Measurements from ENCODE around the gene GXYLT1.

GXYLT1 gene

GRCh38 chr12:42145197-42145549, 499 bp upstream of the GXYLT1 start:
- TF ChIP-seq, protein P1, sequence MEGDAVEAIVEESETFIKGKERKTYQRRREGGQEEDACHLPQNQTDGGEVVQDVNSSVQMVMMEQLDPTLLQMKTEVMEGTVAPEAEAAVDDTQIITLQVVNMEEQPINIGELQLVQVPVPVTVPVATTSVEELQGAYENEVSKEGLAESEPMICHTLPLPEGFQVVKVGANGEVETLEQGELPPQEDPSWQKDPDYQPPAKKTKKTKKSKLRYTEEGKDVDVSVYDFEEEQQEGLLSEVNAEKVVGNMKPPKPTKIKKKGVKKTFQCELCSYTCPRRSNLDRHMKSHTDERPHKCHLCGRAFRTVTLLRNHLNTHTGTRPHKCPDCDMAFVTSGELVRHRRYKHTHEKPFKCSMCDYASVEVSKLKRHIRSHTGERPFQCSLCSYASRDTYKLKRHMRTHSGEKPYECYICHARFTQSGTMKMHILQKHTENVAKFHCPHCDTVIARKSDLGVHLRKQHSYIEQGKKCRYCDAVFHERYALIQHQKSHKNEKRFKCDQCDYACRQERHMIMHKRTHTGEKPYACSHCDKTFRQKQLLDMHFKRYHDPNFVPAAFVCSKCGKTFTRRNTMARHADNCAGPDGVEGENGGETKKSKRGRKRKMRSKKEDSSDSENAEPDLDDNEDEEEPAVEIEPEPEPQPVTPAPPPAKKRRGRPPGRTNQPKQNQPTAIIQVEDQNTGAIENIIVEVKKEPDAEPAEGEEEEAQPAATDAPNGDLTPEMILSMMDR (IDR thresholded peaks at IDR 0.05) = no peak
- DNase-seq (ENCODE audit: low spot score) = no peak
- Histone ChIP-seq H3K27ac (peak overlapping the region; percentile 81 to 92), H3K4me3 (peak overlapping the region; percentile 85)

DNA sequence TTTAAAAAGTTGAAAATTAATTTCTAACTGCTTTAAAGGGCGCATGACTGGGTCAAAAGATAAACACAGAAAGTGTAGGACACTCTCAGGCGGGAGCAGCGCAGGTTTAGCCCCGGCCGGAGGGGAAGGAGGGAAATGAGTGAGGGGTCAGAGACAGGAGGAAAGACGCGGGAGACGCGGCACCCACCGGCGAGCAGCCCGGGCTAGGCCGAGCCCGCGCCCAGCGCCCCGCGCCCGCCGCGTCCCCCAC, 591 bp downstream of the GXYLT1 start:
- TF ChIP-seq, protein P1 (IDR thresholded peaks at IDR 0.05) = no peak
- peak overlapping the region; percentile 81 to 92 for H3K27ac ChIP-seq
- DNase-seq (ENCODE audit: low spot score) = no peak

DNA sequence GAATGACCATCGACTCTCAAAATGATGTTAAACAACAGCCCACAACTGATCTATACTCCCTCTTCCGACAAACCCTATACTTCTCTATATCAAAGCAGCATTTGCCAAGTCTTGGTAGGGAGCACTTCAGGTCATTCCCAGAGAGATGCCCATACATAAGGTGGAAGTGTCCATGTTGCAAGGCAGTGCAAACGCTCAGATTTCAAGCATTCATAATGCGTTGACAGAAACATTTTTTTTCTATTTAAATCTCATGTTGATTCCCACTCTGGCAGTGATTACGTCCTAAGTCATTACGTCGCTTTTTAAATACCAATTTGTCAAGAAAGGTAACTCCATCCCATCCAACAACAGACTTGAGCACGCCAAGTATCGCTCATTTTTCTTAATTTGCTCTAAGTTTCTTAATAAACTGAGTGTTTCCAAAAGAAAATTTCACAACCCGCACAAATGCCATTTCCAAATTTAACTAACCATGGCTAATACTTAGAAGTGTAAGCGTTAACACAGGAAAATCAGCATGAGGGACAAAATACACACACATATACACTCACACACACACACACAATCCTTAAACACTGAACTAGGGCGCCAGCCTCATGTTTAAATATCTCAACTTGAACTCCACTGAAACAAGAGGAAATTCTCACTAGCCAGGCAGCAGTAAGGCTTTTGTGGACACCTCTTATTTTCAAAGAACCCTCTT, 1.1 kb downstream of the GXYLT1 start:
- peak overlapping the region; percentile 85 for H3K4me3 ChIP-seq
- peak overlapping the region; percentile 81 to 92 for H3K27ac ChIP-seq
- no peak for DNase-seq (ENCODE audit: low spot score)
- TF ChIP-seq, protein P1 (IDR thresholded peaks at IDR 0.05) = no peak

More for the DNA sequence above, 591 bp downstream of the GXYLT1 start:
- peak overlapping the region; percentile 85 for H3K4me3 ChIP-seq

DNA sequence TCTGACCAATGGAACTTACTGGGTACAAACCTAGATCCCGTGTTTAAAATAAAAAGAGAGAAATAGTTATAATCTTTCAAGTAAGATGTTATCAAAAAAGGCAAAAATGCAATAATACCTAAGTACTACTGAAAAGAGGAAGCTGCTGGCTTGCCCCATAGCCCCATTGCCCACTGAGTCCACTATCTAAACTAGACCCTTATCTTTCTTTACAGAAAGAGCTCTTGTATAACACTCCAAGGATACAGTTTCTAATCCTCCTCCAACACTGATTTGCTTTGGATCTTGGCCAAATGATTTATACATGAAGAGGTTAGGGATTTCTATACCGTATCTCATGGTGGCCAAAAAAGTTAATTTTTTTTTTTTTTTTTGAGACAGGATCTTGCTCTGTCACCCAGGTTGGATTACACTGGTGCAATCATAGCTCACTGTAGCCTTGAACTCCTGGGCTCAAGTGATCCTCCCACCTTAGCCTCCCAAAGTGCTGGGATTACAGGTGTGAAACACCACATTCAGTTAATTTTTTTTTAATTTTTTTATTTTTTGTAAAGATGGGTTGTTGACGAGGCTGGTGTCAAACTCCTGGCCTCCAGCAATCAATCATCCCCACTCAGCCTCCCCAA, 2.6 kb downstream of the GXYLT1 start:
- Histone ChIP-seq H3K4me3 (no peak overlapping the region), H3K27ac (no peak overlapping the region)
- no peak for DNase-seq (ENCODE audit: low spot score)
- TF ChIP-seq, protein P1 (IDR thresholded peaks at IDR 0.05) = no peak

GRCh38 chr12:42140901-42141300, 3.8 kb downstream of the GXYLT1 start:
- no peak overlapping the region for H3K4me3 ChIP-seq
- no peak overlapping the region for H3K27ac ChIP-seq
- TF ChIP-seq, protein P1 (IDR thresholded peaks at IDR 0.05) = no peak
- no peak for DNase-seq (ENCODE audit: low spot score)

DNA sequence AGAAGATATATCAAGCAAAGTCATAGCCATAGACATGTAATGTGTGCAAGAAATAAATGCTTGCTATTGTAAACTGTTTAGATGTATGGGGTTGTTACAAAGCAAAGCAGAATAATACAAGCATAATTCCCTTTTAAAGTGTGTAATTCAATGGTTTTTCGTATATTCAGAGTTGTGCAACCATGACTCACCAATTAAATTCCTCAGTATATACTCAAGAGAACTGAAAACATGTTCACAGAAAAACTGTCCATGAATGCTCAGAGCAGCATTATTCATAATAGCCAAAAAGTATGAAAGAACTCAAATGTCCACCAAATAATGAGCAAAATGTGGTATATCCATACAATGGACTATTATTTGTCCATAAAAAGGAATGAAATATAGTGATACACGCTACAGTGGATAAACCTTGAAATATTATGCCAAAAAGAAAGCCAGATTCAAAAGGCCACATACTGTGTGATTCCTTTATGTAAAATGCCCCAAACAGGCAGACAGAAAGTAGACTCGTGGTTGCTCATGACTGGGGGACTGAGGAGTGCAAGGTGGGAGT, 9.3 kb downstream of the GXYLT1 start:
- Histone ChIP-seq H3K27ac (no peak overlapping the region), H3K4me3 (no peak overlapping the region)
- TF ChIP-seq, protein P1 (IDR thresholded peaks at IDR 0.05) = no peak
- no peak for DNase-seq (ENCODE audit: low spot score)

Measured in coronary artery (tissue), 2 donors.